ENCODE data around the gene CRYBG3. TPM values are rescaled to one million over a fixed set of nuclear protein-coding genes. Genes with fewer than 3 reads are reported as not detected.

CRYBG3 gene
- total RNA-seq, 4 donors from 2014 or later: 27.9 to 35.4 (median 31.9) TPM

DNA sequence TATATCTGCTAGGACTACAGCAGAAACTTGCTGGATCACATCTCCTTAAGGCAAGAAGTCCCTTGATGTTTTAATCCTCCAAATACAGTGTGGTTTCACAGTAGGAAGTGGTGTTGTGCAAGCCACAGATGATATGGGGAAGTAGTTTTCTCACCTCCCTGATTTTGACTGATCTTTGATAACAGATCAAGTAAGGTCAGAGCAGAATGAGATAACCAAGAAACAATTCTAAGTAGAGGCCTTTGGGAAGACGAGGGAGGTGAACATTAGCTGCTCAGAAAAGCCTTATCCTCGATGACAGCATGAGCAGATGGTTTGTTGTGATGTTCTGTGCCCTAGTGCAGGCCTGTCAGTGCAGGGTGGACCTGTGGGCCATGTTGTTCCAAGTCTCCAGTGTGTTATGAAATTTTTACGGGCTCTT, 89.1 kb downstream of the CRYBG3 start:
- TF ChIP-seq POLR2A (IDR thresholded peaks at IDR 0.05): no peak
- TF ChIP-seq, protein P1, sequence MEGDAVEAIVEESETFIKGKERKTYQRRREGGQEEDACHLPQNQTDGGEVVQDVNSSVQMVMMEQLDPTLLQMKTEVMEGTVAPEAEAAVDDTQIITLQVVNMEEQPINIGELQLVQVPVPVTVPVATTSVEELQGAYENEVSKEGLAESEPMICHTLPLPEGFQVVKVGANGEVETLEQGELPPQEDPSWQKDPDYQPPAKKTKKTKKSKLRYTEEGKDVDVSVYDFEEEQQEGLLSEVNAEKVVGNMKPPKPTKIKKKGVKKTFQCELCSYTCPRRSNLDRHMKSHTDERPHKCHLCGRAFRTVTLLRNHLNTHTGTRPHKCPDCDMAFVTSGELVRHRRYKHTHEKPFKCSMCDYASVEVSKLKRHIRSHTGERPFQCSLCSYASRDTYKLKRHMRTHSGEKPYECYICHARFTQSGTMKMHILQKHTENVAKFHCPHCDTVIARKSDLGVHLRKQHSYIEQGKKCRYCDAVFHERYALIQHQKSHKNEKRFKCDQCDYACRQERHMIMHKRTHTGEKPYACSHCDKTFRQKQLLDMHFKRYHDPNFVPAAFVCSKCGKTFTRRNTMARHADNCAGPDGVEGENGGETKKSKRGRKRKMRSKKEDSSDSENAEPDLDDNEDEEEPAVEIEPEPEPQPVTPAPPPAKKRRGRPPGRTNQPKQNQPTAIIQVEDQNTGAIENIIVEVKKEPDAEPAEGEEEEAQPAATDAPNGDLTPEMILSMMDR (IDR thresholded peaks at IDR 0.05): no peak
- 56 to 70% methylated on average over 3 of the region's 3 CpGs for WGBS, 2 donors
- no peak for DNase-seq (ENCODE audit: low spot score in 2 of 2)
- intact Hi-C loops (cut with DNase I; ENCODE audit: low total_unique reads): no loop called here
- no peak overlapping the region for H3K4me3 ChIP-seq (ENCODE audit: low read depth, poor library complexity, severe bottlenecking)

DNA sequence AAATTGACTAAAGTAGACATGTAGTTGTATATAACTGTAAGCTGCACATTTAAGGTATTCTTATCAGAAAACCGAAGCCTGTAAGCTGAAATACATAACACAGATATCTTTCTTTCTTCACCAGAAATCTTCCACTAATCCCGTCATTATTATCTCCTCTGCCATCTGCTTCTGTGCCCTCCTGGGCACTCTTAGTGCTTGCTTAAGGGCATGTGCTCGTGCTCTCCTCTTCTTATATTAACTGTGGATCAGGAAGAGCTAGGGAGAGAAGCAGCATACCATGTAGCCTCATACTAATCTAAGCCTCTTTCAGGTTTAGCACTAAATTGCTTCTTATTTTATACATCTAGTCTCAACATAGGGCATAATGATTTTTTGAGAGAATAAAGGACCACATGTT, 89.6 kb downstream of the CRYBG3 start:
- intact Hi-C loops (cut with DNase I; ENCODE audit: low total_unique reads): no loop called here
- WGBS, 2 donors: 48 to 88% methylated on average over 3 of the region's 3 CpGs
- H3K4me3 ChIP-seq (ENCODE audit: low read depth, poor library complexity, severe bottlenecking): no peak overlapping the region
- DNase-seq (ENCODE audit: low spot score in 2 of 2): no peak
- no peak for TF ChIP-seq POLR2A (IDR thresholded peaks at IDR 0.05)
- TF ChIP-seq, protein P1 (IDR thresholded peaks at IDR 0.05): no peak

DNA sequence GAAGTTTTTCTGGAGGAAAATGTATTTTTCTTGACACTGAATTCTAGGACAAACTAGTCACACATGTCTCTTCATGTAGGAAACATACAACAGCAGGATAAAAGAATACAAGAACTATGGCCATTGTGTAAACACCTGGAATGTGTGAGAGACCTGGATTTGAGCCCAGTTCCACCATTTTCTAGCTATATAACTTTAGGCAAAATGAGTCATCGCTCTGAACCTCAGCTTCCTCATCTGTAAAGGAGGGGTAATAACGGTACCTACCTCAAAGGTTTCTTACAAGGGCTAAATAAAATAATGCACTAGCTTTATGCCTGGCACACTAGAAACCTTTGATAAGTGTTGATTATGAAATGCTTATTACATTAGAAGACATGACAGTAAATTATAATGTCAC, 92.6 kb downstream of the CRYBG3 start:
- no peak overlapping the region for H3K4me3 ChIP-seq (ENCODE audit: low read depth, poor library complexity, severe bottlenecking)
- TF ChIP-seq POLR2A (IDR thresholded peaks at IDR 0.05): no peak
- TF ChIP-seq, protein P1 (IDR thresholded peaks at IDR 0.05): no peak
- 40 to 59% methylated on average over 2 of the region's 2 CpGs for WGBS, 2 donors
- intact Hi-C loops (cut with DNase I; ENCODE audit: low total_unique reads): no loop called here
- no peak for DNase-seq (ENCODE audit: low spot score in 2 of 2)

DNA sequence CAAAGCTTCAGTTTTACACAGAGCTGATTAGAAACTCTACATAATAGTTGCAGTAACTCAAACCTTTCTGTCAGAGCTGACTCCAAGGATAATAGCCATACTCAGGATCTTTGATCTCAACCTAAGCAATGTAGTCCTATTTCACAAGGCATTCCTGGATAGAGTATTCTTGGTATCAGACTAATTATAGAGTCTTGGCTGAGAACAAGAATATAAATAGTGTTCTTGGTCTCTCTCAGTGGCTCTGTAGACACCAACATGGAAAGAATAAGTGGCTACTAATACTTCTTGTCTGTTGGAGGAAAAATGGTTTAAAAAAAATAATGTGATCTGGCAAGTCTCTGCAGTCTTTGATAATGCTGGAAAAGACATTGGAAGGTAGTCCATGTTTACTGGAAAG, 94.8 kb downstream of the CRYBG3 start:
- no peak for DNase-seq (ENCODE audit: low spot score in 2 of 2)
- H3K4me3 ChIP-seq (ENCODE audit: low read depth, poor library complexity, severe bottlenecking): no peak overlapping the region
- intact Hi-C loops (cut with DNase I; ENCODE audit: low total_unique reads): no loop called here
- TF ChIP-seq, protein P1 (IDR thresholded peaks at IDR 0.05): no peak
- no peak for TF ChIP-seq POLR2A (IDR thresholded peaks at IDR 0.05)

DNA sequence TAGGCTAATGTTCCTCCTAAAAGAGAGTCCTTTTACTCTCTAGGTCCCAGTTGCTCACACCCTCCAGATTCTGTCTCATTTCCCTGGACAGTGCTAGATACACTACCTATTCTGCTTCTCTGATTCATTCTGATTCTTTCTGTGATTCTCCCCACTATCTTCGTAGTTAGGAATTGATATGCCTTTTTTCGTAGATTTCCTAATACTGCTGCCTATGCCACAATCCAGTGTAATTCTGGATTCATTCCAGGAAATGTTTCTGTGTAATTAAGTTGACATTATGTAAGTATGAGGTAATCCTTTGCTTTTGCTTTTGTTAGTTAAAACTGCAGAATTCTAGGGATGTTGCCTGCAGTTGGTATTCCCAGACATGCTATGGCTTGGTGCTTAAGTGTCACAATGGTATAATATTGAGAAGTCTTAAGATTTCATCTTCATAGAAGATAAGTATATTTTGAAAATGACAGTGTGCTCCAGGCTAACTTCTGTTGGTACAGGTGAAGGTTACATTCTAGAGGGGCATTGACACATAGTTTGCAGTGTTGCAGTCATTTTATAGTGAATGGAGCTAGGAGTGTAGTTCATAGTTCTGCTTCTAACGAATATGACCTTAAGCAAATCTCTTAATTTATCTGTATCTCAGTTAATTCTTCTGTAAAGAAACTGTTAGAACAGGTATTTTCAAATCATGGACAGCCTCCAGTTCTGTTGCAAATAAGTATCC, 96.2 kb downstream of the CRYBG3 start:
- H3K4me3 ChIP-seq (ENCODE audit: low read depth, poor library complexity, severe bottlenecking): no peak overlapping the region
- TF ChIP-seq POLR2A (IDR thresholded peaks at IDR 0.05): no peak
- TF ChIP-seq, protein P1 (IDR thresholded peaks at IDR 0.05): no peak
- WGBS, 2 donors: 41 to 42% methylated on average over 3 of the region's 3 CpGs
- intact Hi-C loops (cut with DNase I; ENCODE audit: low total_unique reads): no loop called here
- DNase-seq (ENCODE audit: low spot score in 2 of 2): no peak

DNA sequence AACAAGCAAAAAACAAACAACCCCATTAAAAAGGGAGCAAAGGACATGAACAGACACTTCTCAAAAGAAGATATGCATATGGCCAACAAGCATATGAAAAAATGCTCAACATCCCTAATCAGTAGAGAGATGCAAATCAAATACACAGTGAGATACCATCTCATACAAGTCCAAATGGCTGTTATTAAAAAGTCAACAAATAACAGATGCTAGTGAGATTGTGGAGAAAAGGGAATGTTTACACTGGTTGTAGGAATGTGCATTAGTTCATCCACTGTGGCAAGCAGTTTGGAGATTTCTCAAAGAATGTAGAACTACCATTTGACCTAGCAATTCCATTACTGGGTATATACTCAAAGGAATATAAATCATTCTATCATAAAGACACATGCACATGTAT, 105.9 kb downstream of the CRYBG3 start:
- intact Hi-C loops (cut with DNase I; ENCODE audit: low total_unique reads): no loop called here
- H3K4me3 ChIP-seq (ENCODE audit: low read depth, poor library complexity, severe bottlenecking): no peak overlapping the region
- TF ChIP-seq, protein P1 (IDR thresholded peaks at IDR 0.05): no peak
- TF ChIP-seq POLR2A (IDR thresholded peaks at IDR 0.05): no peak
- no peak for DNase-seq (ENCODE audit: low spot score in 2 of 2)
